DOHH2 (cell line): ENCODE results near the gene SAE1.

ENCODE experiments used
- H3F3A ChIP-seq: fragments of 200-600 bp; sonication (generic), shearing (Covaris generic); 2 replicates; pipeline ENCODE4 v1.6.0; 2016; ENCODE audit warnings: antibody characterized with exemption, mild to moderate bottlenecking; ENCODE audit not compliant: control insufficient read depth, insufficient read depth
- H3K27ac ChIP-seq: fragments of 200-600 bp; sonication (generic); 2 replicates; pipeline ENCODE4 v1.5.1; 2014; ENCODE audit warnings: low read depth, mild to moderate bottlenecking, low read length, moderate library complexity
- H3K27me3 ChIP-seq: fragments of 200-600 bp; sonication (generic); 2 replicates; pipeline ENCODE4 v1.6.1; 2014; ENCODE audit warnings: mild to moderate bottlenecking, low read length, mixed read lengths; ENCODE audit not compliant: control insufficient read depth
- H3K36me3 ChIP-seq: fragments of 200-600 bp; sonication (generic); 2 replicates; pipeline ENCODE4 v1.6.1; 2014; ENCODE audit warnings: mild to moderate bottlenecking, low read length, moderate library complexity, mixed read lengths; ENCODE audit not compliant: control insufficient read depth
- H3K4me1 ChIP-seq: fragments of 200-600 bp; sonication (generic); 2 replicates; pipeline ENCODE4 v1.6.1; 2014; ENCODE audit warnings: mild to moderate bottlenecking, low read length, mixed read lengths; ENCODE audit not compliant: control insufficient read depth
- H3K4me2 ChIP-seq: fragments of 200-600 bp; sonication (generic); 2 replicates; pipeline ENCODE4 v1.6.0; 2014; ENCODE audit warnings: mild to moderate bottlenecking, low read length, moderate library complexity
- H3K4me3 ChIP-seq: fragments of 200-600 bp; sonication (generic); 2 replicates; pipeline ENCODE4 v1.5.1; 2014; ENCODE audit warnings: mild to moderate bottlenecking, low read length, mixed read lengths
- H3K79me2 ChIP-seq: fragments of 200-600 bp; sonication (generic); 2 replicates; pipeline ENCODE4 v1.6.1; 2014; ENCODE audit warnings: mild to moderate bottlenecking, low read length, mixed read lengths; ENCODE audit not compliant: control insufficient read depth
- H3K9me2 ChIP-seq: fragments of 200-600 bp; sonication (generic); replicated peaks from 2 replicates; pipeline ENCODE4 v1.6.1; 2014; ENCODE audit warnings: mild to moderate bottlenecking, low read length, mixed read lengths; ENCODE audit not compliant: control insufficient read depth
- H3K9me3 ChIP-seq: fragments of 200-600 bp; sonication (generic); 2 replicates; pipeline ENCODE4 v1.6.1; 2014; ENCODE audit warnings: antibody characterized with exemption, low read length, mixed read lengths; ENCODE audit not compliant: control insufficient read depth, insufficient read depth
- H4K20me1 ChIP-seq: fragments of 200-600 bp; sonication (generic); 2 replicates; pipeline ENCODE4 v1.6.0; 2014; ENCODE audit warnings: low read depth, mild to moderate bottlenecking, antibody characterized with exemption, low read length, moderate library complexity; ENCODE audit not compliant: control insufficient read depth, insufficient read depth
- CTCF ChIP-seq: fragments of 200-600 bp; sonication (generic); IDR thresholded peaks from one replicate; pipeline ENCODE4 v1.5.1; 2014; ENCODE audit warnings: antibody characterized with exemption, mild to moderate bottlenecking, low read depth, low read length; ENCODE audit not compliant: poor library complexity, severe bottlenecking
- EZH2phosphoT487 ChIP-seq: fragments of 200-600 bp; sonication (generic); IDR thresholded peaks from 2 replicates; pipeline ENCODE4 v1.6.1; 2017; ENCODE audit warnings: borderline replicate concordance, mild to moderate bottlenecking, antibody characterized with exemption, low read length, moderate library complexity, mixed read lengths

SAE1 gene

GRCh38 chr19:47172666-47173455, 42.2 kb downstream of the SAE1 start:
- peaks cover 13% of the 10 kb centered on the region for H3F3A ChIP-seq
- no peak overlapping the region for H3K4me3 ChIP-seq
- H3K27ac ChIP-seq = no peak overlapping the region
- TF ChIP-seq EZH2phosphoT487 (no peak), CTCF (no peak)
- peaks cover 36% of the 10 kb centered on the region for H3K79me2 ChIP-seq
- H3K4me1 ChIP-seq = no peaks in the 10 kb centered on the region
- no peak overlapping the region for H3K4me2 ChIP-seq
- no peaks in the 10 kb centered on the region for H3K27me3 ChIP-seq
- H3K36me3 ChIP-seq = peaks cover 79% of the 10 kb centered on the region
- peaks cover 11% of the 10 kb centered on the region for H4K20me1 ChIP-seq
- no peaks in the 10 kb centered on the region for H3K9me2 ChIP-seq
- no peaks in the 10 kb centered on the region for H3K9me3 ChIP-seq

GRCh38 chr19:47176071-47176626, 45.5 kb downstream of the SAE1 start:
- peaks cover 13% of the 10 kb centered on the region for H3F3A ChIP-seq
- no peak overlapping the region for H3K4me3 ChIP-seq
- no peak overlapping the region for H3K4me2 ChIP-seq
- H3K27me3 ChIP-seq = no peaks in the 10 kb centered on the region
- H4K20me1 ChIP-seq = peaks cover 15% of the 10 kb centered on the region
- no peaks in the 10 kb centered on the region for H3K9me2 ChIP-seq
- H3K9me3 ChIP-seq = no peaks in the 10 kb centered on the region
- TF ChIP-seq EZH2phosphoT487 (no peak), CTCF (no peak)
- no peaks in the 10 kb centered on the region for H3K4me1 ChIP-seq
- peaks cover 74% of the 10 kb centered on the region for H3K36me3 ChIP-seq
- peaks cover 46% of the 10 kb centered on the region for H3K79me2 ChIP-seq
- no peak overlapping the region for H3K27ac ChIP-seq

GRCh38 chr19:47176627-47177090, 46.0 kb downstream of the SAE1 start:
- H3K4me2 ChIP-seq = no peak overlapping the region
- H3F3A ChIP-seq = peaks cover 13% of the 10 kb centered on the region
- H3K4me1 ChIP-seq = no peaks in the 10 kb centered on the region
- H3K27me3 ChIP-seq = no peaks in the 10 kb centered on the region
- no peak overlapping the region for H3K27ac ChIP-seq
- H3K79me2 ChIP-seq = peaks cover 46% of the 10 kb centered on the region
- H3K4me3 ChIP-seq = no peak overlapping the region
- peaks cover 74% of the 10 kb centered on the region for H3K36me3 ChIP-seq
- H4K20me1 ChIP-seq = peaks cover 15% of the 10 kb centered on the region
- no peaks in the 10 kb centered on the region for H3K9me2 ChIP-seq
- no peak for TF ChIP-seq EZH2phosphoT487
- TF ChIP-seq CTCF = no peak
- H3K9me3 ChIP-seq = no peaks in the 10 kb centered on the region
